IMR-90 (cell line): ENCODE results near the gene SLX4. TPM values are rescaled to one million over a fixed set of nuclear protein-coding genes. Genes with fewer than 3 reads are reported as not detected.

Experiments used
- ATAC-seq: fragments of 200-7000 bp; cut with Tn5 transposase; 2 replicates; pipeline ENCODE4 v1.9.1; 2020; ENCODE audit warnings: low read depth, mild to moderate bottlenecking, moderate library complexity
- BruUV-seq: library from RNA; stranded (reverse); fragments of 400-500 nt; replicated peaks from 2 replicates; lab custom pipeline; 2021; lab: Mats Ljungman, UMichigan
- CTCF ChIA-PET: fragments of 300-600 bp; formaldehyde crosslinking; extraction: SDS; loops from one replicate; lab custom pipeline; 2021; ENCODE audit warnings: antibody characterized with exemption; lab: Yijun Ruan, JAX
- POLR2A ChIA-PET: fragments of 300-600 bp; sonication (Branson Sonifier 250); formaldehyde crosslinking; loops from one replicate; lab custom pipeline; 2022; ENCODE audit warnings: antibody characterized with exemption; ENCODE audit not compliant: unreplicated experiment; lab: Charles Lee
- DNase-seq: peaks from one replicate; pipeline ENCODE4 v3.0.0; 2013
- H2AFZ ChIP-seq: replicated peaks from 2 replicates; pipeline ENCODE3; 2013; ENCODE audit warnings: low read length, mild to moderate bottlenecking; ENCODE audit not compliant: poor library complexity
- H2AK5ac ChIP-seq: 2 replicates; pipeline ENCODE4 v1.6.1; 2013; ENCODE audit warnings: low read depth, low read length, inconsistent platforms
- H2AK9ac ChIP-seq: replicated peaks from 2 replicates; pipeline ENCODE3; 2013; ENCODE audit warnings: mild to moderate bottlenecking, low read depth, low read length, moderate library complexity; ENCODE audit not compliant: poor library complexity
- H2BK120ac ChIP-seq: 2 replicates; pipeline ENCODE4 v1.6.1; 2013; ENCODE audit warnings: low read depth, low read length, inconsistent platforms
- H2BK15ac ChIP-seq: 3 replicates; pipeline ENCODE4 v1.6.1; 2013; ENCODE audit warnings: low read depth, low read length, inconsistent platforms
- H2BK20ac ChIP-seq: 2 replicates; pipeline ENCODE4 v1.6.1; 2013; ENCODE audit warnings: low read depth, mild to moderate bottlenecking, inconsistent platforms, low read length, moderate library complexity
- H2BK5ac ChIP-seq: 2 replicates; pipeline ENCODE4 v1.6.1; 2013; ENCODE audit warnings: mild to moderate bottlenecking, low read depth, low read length, inconsistent platforms; ENCODE audit not compliant: poor library complexity, severe bottlenecking
- H3K14ac ChIP-seq: replicated peaks from 2 replicates; pipeline ENCODE4 v1.6.1; 2013; ENCODE audit warnings: low read depth, low read length, inconsistent platforms
- H3K18ac ChIP-seq: 2 replicates; pipeline ENCODE4 v1.6.1; 2013; ENCODE audit warnings: low read depth, low read length, control low read depth
- H3K23ac ChIP-seq: 2 replicates; pipeline ENCODE4 v1.6.1; 2013; ENCODE audit warnings: low read depth, low read length, inconsistent platforms
- H3K27ac ChIP-seq: 2 replicates; pipeline ENCODE4 v1.5.1; 2013; ENCODE audit warnings: mild to moderate bottlenecking, control low read depth, low read length; ENCODE audit not compliant: insufficient read depth
- H3K27me3 ChIP-seq: 2 replicates; pipeline ENCODE4 v1.6.1; 2013; ENCODE audit warnings: low read length; ENCODE audit not compliant: control insufficient read depth, insufficient read depth
- H3K36me3 ChIP-seq: 2 replicates; pipeline ENCODE4 v1.6.1; 2013; ENCODE audit warnings: low read length, mixed read lengths; ENCODE audit not compliant: control insufficient read depth, insufficient read depth
- H3K4ac ChIP-seq: 2 replicates; pipeline ENCODE4 v1.6.1; 2013; ENCODE audit warnings: low read depth, low read length, inconsistent platforms
- H3K4me1 ChIP-seq: 2 replicates; pipeline ENCODE4 v1.6.1; 2013; ENCODE audit warnings: low read length, mixed read lengths; ENCODE audit not compliant: control insufficient read depth, insufficient read depth
- H3K4me2 ChIP-seq: 2 replicates; pipeline ENCODE4 v1.6.1; 2013; ENCODE audit warnings: low read depth, mild to moderate bottlenecking, control low read depth, low read length, moderate library complexity
- H3K4me3 ChIP-seq: 2 replicates; pipeline ENCODE4 v1.5.1; 2013; ENCODE audit warnings: low read depth, mild to moderate bottlenecking, control low read depth, low read length, moderate library complexity; ENCODE audit not compliant: insufficient read depth
- H3K56ac ChIP-seq: 2 replicates; pipeline ENCODE4 v1.6.1; 2013; ENCODE audit warnings: low read length, inconsistent platforms; ENCODE audit not compliant: insufficient read depth; ENCODE audit errors: extremely low read depth
- H3K79me1 ChIP-seq, 2 experiments: 2 replicates each; pipeline ENCODE4 v1.6.1; 2013; ENCODE audit warnings: low read length in 2 of 2, inconsistent platforms in 1 of 2, low read depth in 1 of 2
- H3K9ac ChIP-seq: 2 replicates; pipeline ENCODE4 v1.6.1; 2013; ENCODE audit warnings: low read depth, low read length, control low read depth
- H3K9me1 ChIP-seq: 2 replicates; pipeline ENCODE4 v1.6.1; 2013; ENCODE audit warnings: low read length, inconsistent platforms; ENCODE audit not compliant: insufficient read depth
- H3K9me3 ChIP-seq: 2 replicates; pipeline ENCODE4 v1.6.1; 2013; ENCODE audit warnings: low read length; ENCODE audit not compliant: control insufficient read depth, insufficient read depth
- H4K20me1 ChIP-seq: 2 replicates; pipeline ENCODE4 v1.6.1; 2013; ENCODE audit warnings: low read length, inconsistent platforms; ENCODE audit not compliant: insufficient read depth
- H4K5ac ChIP-seq: 2 replicates; pipeline ENCODE4 v1.6.1; 2013; ENCODE audit warnings: mild to moderate bottlenecking, low read depth, low read length, control low read depth
- H4K8ac ChIP-seq, 2 experiments: 2 replicates each; pipeline ENCODE4 v1.6.1; 2013; ENCODE audit warnings: low read depth in 2 of 2, low read length in 2 of 2, control low read depth in 1 of 2, inconsistent platforms in 1 of 2
- H4K91ac ChIP-seq: 2 replicates; pipeline ENCODE4 v1.6.1; 2013; ENCODE audit warnings: low read depth, low read length, inconsistent platforms; ENCODE audit not compliant: insufficient read depth
- CEBPB ChIP-seq: IDR thresholded peaks from 2 replicates; pipeline ENCODE4 v1.6.1; 2012; ENCODE audit warnings: low read depth, low read length, improper control_type of control experiment
- CHD1 ChIP-seq: IDR thresholded peaks from 2 replicates; pipeline ENCODE4 v1.6.1; 2012; ENCODE audit warnings: low read depth, low read length, improper control_type of control experiment
- MAFK ChIP-seq: IDR thresholded peaks from 2 replicates; pipeline ENCODE4 v1.6.1; 2012; ENCODE audit warnings: low read depth, low read length, improper control_type of control experiment
- RAD21 ChIP-seq: IDR thresholded peaks from 2 replicates; pipeline ENCODE4 v1.6.1; 2012; ENCODE audit warnings: low read length, improper control_type of control experiment
- RCOR1 ChIP-seq: IDR thresholded peaks from 2 replicates; pipeline ENCODE4 v1.6.1; 2012; ENCODE audit warnings: mild to moderate bottlenecking, low read length, improper control_type of control experiment; ENCODE audit not compliant: insufficient replicate concordance
- SMC3 ChIP-seq: fragments of 150-350 bp; IDR thresholded peaks from 2 replicates; pipeline ENCODE4 v1.6.1; 2016; ENCODE audit warnings: low read depth, mild to moderate bottlenecking, antibody characterized with exemption, low read length, moderate library complexity
- WGBS, 2 experiments: methylation state at CpG; one replicate each; pipeline versions ENCODE4 v1.1.5 to v1.1.7; 2013; ENCODE audit warnings: missing lambda C conversion rate in 2 of 2; ENCODE audit not compliant: insufficient read length in 1 of 2; ENCODE audit errors: extremely low coverage in 2 of 2; 5-methylcytosine and 5-hydroxymethylcytosine counted together
- dilution Hi-C: fragments of 300-500 bp; cut with HindIII; formaldehyde crosslinking; loops from one replicate; pipeline ENCODE4 v1.14.3; 2018; ENCODE audit warnings: low sequenced_read_pairs; ENCODE audit not compliant: unreplicated experiment
- in situ Hi-C: fragments of 300-500 bp; cut with MboI; formaldehyde crosslinking; loops from 3 replicates; pipeline ENCODE4 v1.14.3; 2019; ENCODE audit warnings: low sequenced_read_pairs, inconsistent platforms, mixed read lengths
- intact Hi-C: fragments of 100-400 bp; cut with micrococcal nuclease; formaldehyde crosslinking; loops from 2 replicates; pipeline ENCODE4 v1.10.0; 2022
- polyA plus RNA-seq, 3 experiments: library from polyadenylated mRNA; depleted of rRNA; stranded (reverse); fragments of >200 nt; gene quantifications; 2 replicates each; pipeline ENCODE4 v1.2.3, GENCODE V29; 2012; ENCODE audit warnings: low replicate concordance in 1 of 3
- total RNA-seq: library from RNA; depleted of rRNA; stranded (reverse); fragments of >200 nt; gene quantifications from 2 replicates; pipeline ENCODE4 v1.2.3, GENCODE V29; 2012

Gene SLX4
- total and polyA plus RNA-seq, 2 of the 4 experiments (the other 2 are of a cell fraction) = 1.3 to 3.1 TPM

DNA sequence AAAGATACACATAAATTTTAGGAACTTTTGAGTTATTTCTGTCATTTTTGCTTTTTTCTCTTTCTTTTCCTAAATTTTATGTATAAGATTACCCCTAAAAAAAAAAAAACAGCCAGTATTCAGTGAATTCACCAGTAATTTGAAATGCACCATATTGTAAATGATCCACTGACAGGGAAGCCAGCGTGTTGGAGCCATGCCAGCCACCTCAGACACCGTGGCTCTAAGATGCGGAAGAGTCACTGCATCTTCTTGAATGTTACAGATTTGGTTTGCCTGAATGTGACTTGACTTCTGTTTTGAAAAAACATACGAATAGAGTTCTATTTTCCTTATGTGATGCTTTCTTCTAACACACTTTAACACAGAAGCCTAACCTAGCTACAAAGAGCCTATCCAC lies 73.2 kb downstream of the SLX4 start (continued):
- TF ChIP-seq RAD21 (no peak), RCOR1 (no peak), CHD1 (no peak), SMC3 (no peak), CEBPB (no peak)

DNA sequence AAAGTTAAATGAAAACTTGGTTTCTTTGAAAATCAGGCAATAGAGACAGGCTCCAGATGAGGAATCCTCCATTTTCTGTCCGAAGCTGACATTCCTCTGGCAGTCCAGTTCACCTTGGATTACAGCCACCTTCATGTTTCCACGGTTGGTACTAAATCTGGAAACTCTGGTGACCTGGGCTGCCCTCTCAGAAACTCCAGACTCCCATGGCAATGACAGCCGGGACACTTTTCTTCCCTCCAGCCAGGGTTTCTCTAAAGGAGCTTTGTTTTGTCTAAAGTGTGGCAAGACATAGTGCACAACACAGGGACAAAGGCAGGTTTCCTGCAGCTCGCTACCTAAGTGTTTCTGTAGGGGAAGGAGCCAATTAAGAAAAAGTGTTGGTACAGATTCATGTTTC lies 74.6 kb downstream of the SLX4 start:
- Histone ChIP-seq H4K20me1 (peaks cover 7% of the 10 kb centered on the region; the same call in 1 of the 2 replicates), H2BK5ac (peak overlapping the region; percentile 92), H3K27me3 (no peaks in the 10 kb centered on the region), H3K23ac (peak overlapping the region; percentile 77), H2BK15ac (peak overlapping the region; percentile 95; the same call in 1 of the 3 replicates), H3K4ac (peak overlapping the region; percentile 92), H3K9me1 (peaks cover 26% of the 10 kb centered on the region), H3K18ac (peak overlapping the region; percentile 59), H4K8ac (peak overlapping the region; percentile 42 to 75), H2AK5ac (peak overlapping the region; percentile 96), H3K14ac (peak overlapping the region; percentile 92; the same call in 1 of the 2 replicates), H3K36me3 (peaks cover 20% of the 10 kb centered on the region), H3K4me3 (no peak overlapping the region), H2AFZ (peak overlapping the region; percentile 5), H3K27ac (peak overlapping the region; percentile 99), H4K91ac (peak overlapping the region; percentile 86), H2AK9ac (peak overlapping the region; percentile 94), H3K9me3 (no peaks in the 10 kb centered on the region), H2BK20ac (peak overlapping the region; percentile 91), H4K5ac (peak overlapping the region; percentile 93), H3K4me1 (peaks cover 20% of the 10 kb centered on the region), H3K4me2 (peak overlapping the region; percentile 76), H3K56ac (peak overlapping the region; percentile 82; the same call in 1 of the 2 replicates), H2BK120ac (peak overlapping the region; percentile 96), H3K79me1 (0 out of 4 replicates have a peak, but pooled peaks cover 0 to 6% of the 10 kb centered on the region in 2 experiments), H3K9ac (peak overlapping the region; percentile 70)
- POLR2A ChIA-PET = no interaction called here
- no peak for TF ChIP-seq MAFK
- peak; percentile 2 for DNase-seq
- dilution Hi-C loops = no loop called here
- 33% methylated on average over 1 of the region's 4 CpGs; no CpG with 5 or more reads in 1 of the 2 experiments for WGBS, 2 experiments
- intact Hi-C loops = no loop called here
- in situ Hi-C loops = no loop called here
- no TSS peak for BruUV-seq
- CTCF ChIA-PET = interaction anchor here (1.1 kb wide), 1 partner anchor 10 kb away, joined by 4 read pairs; no protein-coding TSS in a partner anchor
- ATAC-seq = peak; percentile 15
